ES-I3 (cell line): Measurements from ENCODE around the gene CTNNBL1.

Experiments used
- H3K36me3 ChIP-seq: 2 replicates; pipeline ENCODE4 v1.6.1; 2013; ENCODE audit warnings: mild to moderate bottlenecking, low read length, control low read depth, moderate library complexity; ENCODE audit not compliant: insufficient read depth
- H3K4me1 ChIP-seq: 2 replicates; pipeline ENCODE4 v1.6.1; 2013; ENCODE audit warnings: mild to moderate bottlenecking, control low read depth, low read length; ENCODE audit not compliant: insufficient read depth
- H3K9ac ChIP-seq: 2 replicates; pipeline ENCODE4 v1.6.1; 2013; ENCODE audit warnings: low read depth, mild to moderate bottlenecking, low read length, moderate library complexity
- H3K9me3 ChIP-seq: 2 replicates; pipeline ENCODE4 v1.6.1; 2013; ENCODE audit warnings: mild to moderate bottlenecking, low read length, moderate library complexity; ENCODE audit not compliant: control insufficient read depth, insufficient read depth

The CTNNBL1 gene

DNA sequence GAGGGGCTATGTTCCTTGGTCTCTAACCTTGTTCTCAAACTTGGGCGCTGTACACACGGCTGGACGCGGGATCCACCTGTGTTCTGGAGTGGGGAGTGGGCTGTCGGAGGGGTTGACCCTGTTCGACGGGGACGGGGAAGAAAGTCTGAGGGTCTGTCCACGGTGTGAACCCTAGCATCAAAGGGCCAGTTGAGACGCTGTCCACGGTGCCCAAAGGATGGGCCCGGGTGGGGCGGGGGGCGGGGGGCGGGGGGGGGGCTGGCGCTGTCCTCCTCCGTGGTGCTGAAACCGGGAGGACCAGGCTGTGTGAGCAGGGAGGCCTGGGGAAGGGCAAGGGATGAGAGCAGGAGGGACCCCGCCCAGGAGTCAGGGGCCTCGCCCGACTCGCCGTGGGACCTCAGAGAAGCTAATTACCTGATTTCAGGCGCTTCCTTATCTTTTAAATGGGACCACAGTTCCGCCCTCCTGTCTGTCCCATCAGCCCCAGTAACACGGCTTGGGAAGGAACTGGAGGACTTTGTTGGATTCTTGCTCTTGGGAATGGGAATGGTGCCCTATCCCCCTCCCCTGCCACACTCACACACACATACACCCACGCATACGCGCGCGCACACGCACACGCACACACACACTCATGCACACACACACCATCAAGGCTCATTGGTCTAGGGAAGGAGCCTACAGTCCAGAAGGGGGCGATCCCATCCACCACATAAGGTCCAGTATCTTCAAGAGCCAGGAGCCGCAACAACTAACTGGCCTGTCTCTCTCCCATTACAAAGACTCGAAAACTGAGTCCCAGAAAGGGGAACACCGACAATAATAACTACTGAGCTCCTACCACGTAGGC is 208.0 kb downstream of the CTNNBL1 start:
- no peaks in the 10 kb centered on the region for H3K9me3 ChIP-seq
- H3K36me3 ChIP-seq, result no peaks in the 10 kb centered on the region
- H3K9ac ChIP-seq, result peak overlapping the region; percentile 31; the same call in 1 of the 2 replicates
- H3K4me1 ChIP-seq, result peaks cover 6% of the 10 kb centered on the region

DNA sequence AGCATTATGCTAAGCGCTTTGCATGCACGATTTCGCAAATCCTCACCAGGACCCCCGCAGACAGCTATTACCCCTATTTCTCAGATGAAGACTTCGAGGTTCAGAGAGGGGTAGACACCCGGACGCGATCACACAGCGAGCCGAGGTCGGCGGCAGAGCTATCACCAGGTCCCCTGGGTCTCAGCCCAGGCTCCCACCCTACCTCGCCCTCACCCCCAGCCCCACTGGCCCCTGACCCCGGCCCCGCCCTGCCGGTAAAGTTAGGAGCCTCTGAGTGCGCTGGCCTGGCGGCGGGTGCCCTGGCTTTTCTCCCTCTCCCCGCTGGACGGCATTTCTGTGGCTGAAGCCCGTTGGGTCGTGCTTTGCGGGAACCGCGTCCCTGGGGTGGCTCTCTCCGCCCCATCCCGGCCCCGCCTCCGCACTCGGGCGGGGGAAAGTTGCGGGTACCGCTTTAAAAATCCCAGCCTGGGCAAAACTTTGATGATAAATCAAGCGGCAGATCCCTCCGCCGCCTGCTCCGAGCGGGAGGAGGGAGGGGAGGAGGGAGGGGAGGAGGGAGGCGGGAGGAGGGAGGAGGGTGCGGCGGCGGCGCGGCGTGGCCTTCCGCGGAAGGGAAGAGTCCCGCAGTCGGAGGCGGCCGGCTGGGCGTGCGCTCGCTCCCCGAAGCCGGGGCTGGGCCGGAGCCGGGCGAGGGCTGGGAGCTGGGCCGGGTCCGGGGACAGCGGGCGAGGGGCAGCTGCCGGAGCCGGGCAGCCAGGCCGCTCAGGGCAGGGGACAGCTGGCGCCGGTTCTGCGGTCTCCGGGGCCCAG is 208.9 kb downstream of the CTNNBL1 start, which contains the start of gene VSTM2L:
TSS of gene VSTM2L (plus strand) at position 624 of the 810 bp plus-strand sequence. CDS start 224 bp downstream, outside the sequence.
- Histone ChIP-seq H3K4me1 (peaks cover 13% of the 10 kb centered on the region), H3K9me3 (no peaks in the 10 kb centered on the region), H3K9ac (peak within 1 kb of the TSS; percentile 58; the same call in 1 of the 2 replicates), H3K36me3 (no peaks in the 10 kb centered on the region)

- peak overlapping the region; percentile 58; the same call in 1 of the 2 replicates for H3K9ac ChIP-seq
- no peaks in the 10 kb centered on the region for H3K36me3 ChIP-seq
- H3K4me1 ChIP-seq, result peaks cover 19% of the 10 kb centered on the region
- no peaks in the 10 kb centered on the region for H3K9me3 ChIP-seq
These were observed 209.6 kb downstream of the CTNNBL1 start for GRCh38 chr20:37903317-37904007.

GRCh38 chr20:37904008-37904642 is 210.3 kb downstream of the CTNNBL1 start:
- Histone ChIP-seq H3K9me3 (no peaks in the 10 kb centered on the region), H3K9ac (no peak overlapping the region), H3K4me1 (peaks cover 19% of the 10 kb centered on the region), H3K36me3 (no peaks in the 10 kb centered on the region)

DNA sequence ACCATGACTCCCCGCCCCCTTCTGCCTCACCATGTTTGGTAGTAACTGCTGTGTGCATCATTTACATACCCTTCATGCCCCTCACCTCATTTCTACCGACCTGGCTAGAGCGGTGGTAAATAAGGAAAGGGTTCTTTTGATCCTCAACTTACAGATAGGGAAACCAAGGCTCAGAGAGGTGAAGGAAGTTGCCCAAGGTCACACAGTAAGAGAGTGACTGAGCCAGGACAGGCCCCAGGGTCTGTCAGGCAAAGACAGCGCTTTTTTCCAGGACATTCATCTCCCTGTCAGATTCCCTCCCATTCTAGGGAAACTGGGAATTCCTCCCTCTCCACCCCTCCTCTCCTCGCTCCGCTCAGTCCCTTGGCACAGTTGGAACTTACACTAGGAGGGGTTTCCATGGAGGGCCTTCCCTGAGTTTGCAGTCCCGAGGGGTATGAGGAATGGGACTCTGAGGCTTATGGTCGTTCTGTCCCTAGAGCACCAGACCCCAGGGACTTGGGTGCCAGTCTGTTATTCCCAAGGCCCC is 211.1 kb downstream of the CTNNBL1 start:
- Histone ChIP-seq H3K9ac (no peak overlapping the region), H3K9me3 (no peaks in the 10 kb centered on the region), H3K36me3 (no peaks in the 10 kb centered on the region), H3K4me1 (peaks cover 19% of the 10 kb centered on the region)

DNA sequence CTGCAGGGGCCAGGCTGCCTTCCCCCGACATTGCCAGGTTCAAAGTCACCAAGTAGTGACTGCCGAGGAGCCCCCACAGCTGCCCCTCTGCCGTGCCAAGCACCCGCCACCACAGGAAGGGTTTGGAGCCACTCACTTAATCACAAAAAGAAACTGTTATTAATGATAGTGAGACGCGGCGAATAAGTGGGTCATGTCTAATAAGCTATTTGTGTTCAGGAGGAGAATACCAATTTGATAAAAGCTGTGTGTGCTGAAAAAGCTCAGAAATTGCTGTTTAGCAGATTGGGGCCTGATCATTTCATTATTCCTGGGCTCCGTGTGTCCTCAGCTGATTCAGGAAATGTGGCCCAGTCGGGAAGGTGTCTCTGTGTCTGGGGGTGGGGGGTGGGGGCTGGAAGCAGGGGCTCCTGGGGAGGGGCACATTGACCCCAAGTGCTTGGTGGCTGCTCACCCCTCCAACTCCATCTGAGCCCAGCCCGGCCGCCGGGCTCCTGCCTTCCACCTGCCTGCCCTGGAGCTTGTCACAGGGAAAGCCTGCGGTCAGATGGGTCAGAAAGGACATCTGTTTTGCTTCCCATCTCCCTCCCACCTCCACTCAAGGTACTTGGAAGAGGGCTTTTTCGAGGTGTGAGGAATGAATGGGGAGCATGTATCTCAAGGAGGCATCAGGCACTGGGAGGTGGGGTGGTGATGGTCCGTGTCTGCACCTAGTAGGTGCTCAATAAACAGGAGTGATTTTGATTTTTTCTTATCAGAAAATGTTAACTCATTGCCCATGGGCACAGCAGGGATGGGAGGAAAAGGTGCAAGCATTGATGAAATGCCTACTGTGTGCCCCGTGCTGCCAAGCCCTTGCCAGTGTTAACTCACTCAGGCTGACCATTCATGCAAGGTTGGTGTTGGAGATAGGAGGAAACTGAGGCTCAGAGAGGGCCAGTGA is 212.1 kb downstream of the CTNNBL1 start:
- no peaks in the 10 kb centered on the region for H3K9me3 ChIP-seq
- no peak overlapping the region for H3K9ac ChIP-seq
- H3K36me3 ChIP-seq, result no peaks in the 10 kb centered on the region
- H3K4me1 ChIP-seq, result peaks cover 19% of the 10 kb centered on the region

- H3K4me1 ChIP-seq, result peaks cover 25% of the 10 kb centered on the region
- no peaks in the 10 kb centered on the region for H3K9me3 ChIP-seq
- no peaks in the 10 kb centered on the region for H3K36me3 ChIP-seq
- H3K9ac ChIP-seq, result no peak overlapping the region
These were observed 213.5 kb downstream of the CTNNBL1 start for GRCh38 chr20:37907330-37907676.

DNA sequence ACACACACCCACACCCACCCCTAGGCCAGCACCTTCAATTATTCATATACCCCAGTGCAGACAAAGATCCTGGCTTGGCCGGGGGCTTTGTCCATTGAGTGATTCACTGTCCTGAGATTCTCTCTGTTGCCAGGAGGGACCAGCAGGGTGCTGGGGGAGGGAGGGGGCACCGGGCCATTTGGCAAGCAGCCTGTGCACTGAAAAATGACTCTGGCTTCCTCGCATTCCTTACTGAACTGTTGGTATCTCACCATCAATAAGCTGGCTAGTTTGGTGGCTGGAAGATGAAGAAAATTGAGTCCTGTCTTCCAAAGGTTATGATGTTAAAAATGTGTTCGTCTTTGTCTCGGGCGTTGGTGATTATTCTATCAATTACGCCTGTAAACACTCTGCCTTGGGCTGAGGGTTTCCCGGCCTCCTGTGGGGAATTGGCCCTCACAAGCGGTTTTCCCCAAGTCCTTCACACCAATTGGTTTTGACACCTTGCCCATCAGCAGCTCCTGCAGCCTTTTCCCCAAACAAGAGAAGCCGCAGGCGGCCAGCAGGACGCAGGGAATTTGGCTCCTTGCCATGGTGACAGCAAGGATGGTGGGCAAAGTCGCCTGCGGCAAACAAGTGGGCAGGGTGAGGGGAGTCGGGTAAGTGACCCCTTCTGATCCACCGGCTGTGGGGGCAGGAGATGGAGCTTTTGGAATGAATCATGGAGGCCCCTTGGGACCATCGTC is 214.0 kb downstream of the CTNNBL1 start:
- peaks cover 30% of the 10 kb centered on the region for H3K4me1 ChIP-seq
- H3K9me3 ChIP-seq, result no peaks in the 10 kb centered on the region
- H3K9ac ChIP-seq, result no peak overlapping the region
- no peaks in the 10 kb centered on the region for H3K36me3 ChIP-seq

- no peaks in the 10 kb centered on the region for H3K36me3 ChIP-seq
- H3K9ac ChIP-seq, result no peak overlapping the region
- no peaks in the 10 kb centered on the region for H3K9me3 ChIP-seq
- peaks cover 46% of the 10 kb centered on the region for H3K4me1 ChIP-seq
These were observed 217.4 kb downstream of the CTNNBL1 start for GRCh38 chr20:37911261-37911660.

DNA sequence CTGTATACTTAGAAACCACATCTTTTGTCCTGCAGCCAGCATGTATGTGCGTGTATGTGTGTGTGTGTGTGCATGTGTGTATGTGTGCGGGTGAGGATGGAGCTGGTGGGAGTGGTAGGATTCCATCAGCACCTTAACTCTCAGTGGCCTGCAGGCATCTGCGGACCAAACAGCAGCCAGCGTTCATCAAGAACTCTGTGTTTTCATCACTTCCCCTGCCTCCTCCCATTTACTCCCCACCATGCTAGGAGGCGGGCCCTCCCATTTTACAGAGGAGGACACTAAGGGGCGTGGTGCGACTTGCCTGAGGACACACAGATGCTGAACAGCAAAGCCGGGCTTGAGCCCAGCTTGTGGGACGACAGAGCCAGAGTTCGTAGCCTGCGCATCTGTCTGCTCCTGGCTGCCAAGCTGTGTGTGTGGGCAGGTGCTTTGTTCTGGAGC is 218.0 kb downstream of the CTNNBL1 start:
- peaks cover 45% of the 10 kb centered on the region for H3K4me1 ChIP-seq
- H3K9me3 ChIP-seq, result no peaks in the 10 kb centered on the region
- no peaks in the 10 kb centered on the region for H3K36me3 ChIP-seq
- peak overlapping the region; percentile 4; the same call in 1 of the 2 replicates for H3K9ac ChIP-seq

DNA sequence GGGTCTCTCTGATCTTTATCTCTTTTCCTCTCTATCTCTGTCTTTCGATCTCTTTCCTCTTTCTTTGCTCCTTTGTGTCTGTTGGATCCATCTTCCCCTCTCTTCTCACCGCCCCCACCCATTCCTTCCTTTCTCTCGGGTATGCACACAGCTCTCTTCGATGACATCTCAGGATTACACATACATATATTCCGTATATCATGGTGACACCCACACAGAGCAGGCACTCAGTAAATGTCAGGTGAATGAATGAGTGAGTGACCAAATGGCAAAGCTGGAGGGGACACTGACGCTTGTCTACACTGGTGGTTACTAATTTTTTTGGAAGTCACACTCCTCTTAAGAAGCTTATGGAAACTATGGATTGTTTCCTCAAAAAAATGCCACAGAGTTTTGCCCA is 219.0 kb downstream of the CTNNBL1 start:
- Histone ChIP-seq H3K9ac (no peak overlapping the region), H3K9me3 (no peaks in the 10 kb centered on the region), H3K4me1 (peaks cover 44% of the 10 kb centered on the region), H3K36me3 (no peaks in the 10 kb centered on the region)

DNA sequence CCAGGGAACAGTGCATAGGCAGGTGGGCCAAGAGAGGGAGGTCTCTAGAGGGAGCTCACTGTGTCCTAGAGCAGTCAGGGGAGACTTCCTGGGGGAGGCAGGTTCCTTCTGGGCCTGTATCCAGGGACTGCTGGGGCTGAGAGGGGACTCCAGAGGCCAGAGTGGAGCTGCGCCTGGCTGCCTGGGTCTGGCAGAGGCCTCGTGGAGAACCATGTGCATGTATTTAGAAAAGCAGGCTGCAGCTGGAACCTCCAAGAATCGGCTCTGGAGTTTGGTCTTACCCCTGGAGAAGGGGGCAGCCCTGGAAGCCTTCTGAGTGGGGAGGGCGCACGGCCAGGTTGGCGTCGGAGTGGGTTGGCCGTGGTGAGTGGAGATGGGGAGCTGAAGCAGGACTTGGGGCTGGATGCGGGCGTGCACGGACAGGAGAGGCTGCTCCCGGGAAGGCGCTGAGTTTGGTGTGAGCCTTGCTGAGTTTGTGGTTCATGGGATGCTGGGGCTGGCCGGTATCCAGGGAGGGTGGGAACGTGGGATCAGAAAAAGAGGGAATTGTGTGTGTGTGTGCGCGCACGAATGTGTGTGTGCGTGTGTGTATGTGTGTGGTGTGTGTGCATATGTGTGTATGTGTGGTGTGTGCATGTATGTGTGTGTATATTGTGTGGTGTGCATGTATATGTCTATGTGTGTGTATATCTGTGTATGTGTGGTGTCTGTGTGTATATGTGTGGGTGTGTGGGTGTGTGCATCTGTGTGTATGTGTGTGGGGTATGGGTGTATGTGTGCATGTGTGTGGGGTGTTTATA is 219.9 kb downstream of the CTNNBL1 start:
- peaks cover 40% of the 10 kb centered on the region for H3K4me1 ChIP-seq
- H3K9me3 ChIP-seq, result no peaks in the 10 kb centered on the region
- H3K9ac ChIP-seq, result no peak overlapping the region
- H3K36me3 ChIP-seq, result no peaks in the 10 kb centered on the region
